DND-41 (cell line): ENCODE measurements around the gene KDSR.

Experiments used
- EZH2 ChIP-seq: IDR thresholded peaks from 3 replicates; pipeline ENCODE4 v1.6.1; 2012; ENCODE audit warnings: borderline replicate concordance, low read depth, mild to moderate bottlenecking, moderate library complexity, low read length, inconsistent platforms; ENCODE audit not compliant: severe bottlenecking
- TF ChIP-seq, protein P1 (sequence below): IDR thresholded peaks from 2 replicates; pipeline ENCODE4 v1.5.1; 2012; ENCODE audit warnings: borderline replicate concordance, low read length, moderate library complexity, mild to moderate bottlenecking; ENCODE audit not compliant: poor library complexity, severe bottlenecking; ENCODE audit errors: extremely low read depth

GRCh38 chr18:63290166-63290820 is 76.7 kb downstream of the KDSR start:
- TF ChIP-seq, protein P1, sequence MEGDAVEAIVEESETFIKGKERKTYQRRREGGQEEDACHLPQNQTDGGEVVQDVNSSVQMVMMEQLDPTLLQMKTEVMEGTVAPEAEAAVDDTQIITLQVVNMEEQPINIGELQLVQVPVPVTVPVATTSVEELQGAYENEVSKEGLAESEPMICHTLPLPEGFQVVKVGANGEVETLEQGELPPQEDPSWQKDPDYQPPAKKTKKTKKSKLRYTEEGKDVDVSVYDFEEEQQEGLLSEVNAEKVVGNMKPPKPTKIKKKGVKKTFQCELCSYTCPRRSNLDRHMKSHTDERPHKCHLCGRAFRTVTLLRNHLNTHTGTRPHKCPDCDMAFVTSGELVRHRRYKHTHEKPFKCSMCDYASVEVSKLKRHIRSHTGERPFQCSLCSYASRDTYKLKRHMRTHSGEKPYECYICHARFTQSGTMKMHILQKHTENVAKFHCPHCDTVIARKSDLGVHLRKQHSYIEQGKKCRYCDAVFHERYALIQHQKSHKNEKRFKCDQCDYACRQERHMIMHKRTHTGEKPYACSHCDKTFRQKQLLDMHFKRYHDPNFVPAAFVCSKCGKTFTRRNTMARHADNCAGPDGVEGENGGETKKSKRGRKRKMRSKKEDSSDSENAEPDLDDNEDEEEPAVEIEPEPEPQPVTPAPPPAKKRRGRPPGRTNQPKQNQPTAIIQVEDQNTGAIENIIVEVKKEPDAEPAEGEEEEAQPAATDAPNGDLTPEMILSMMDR = no peak
- TF ChIP-seq EZH2 = no peak
